ENCODE data around the gene CFAP43. TPM values are rescaled to one million over a fixed set of nuclear protein-coding genes. Genes with fewer than 3 reads are reported as not detected.
"Not testable (repeated sequence)": the region's sequence is repeated elsewhere in the genome, so short reads cannot be mapped to it uniquely, and the experiment has no call there.

CFAP43 gene
- total and polyA plus RNA-seq, 2 experiments from 2014 or later: 0.57 to 0.83 TPM

GRCh38 chr10:104243512-104243911, 11.3 kb upstream of the CFAP43 start:
- Histone ChIP-seq H2AFZ (no peak overlapping the region), H3K4me3 (no peak overlapping the region), H4K20me1 (ENCODE audit: insufficient read depth, poor library complexity, severe bottlenecking) (no peaks in the 10 kb centered on the region), H3K9me2 (replicated peaks; ENCODE audit: insufficient read depth) (no peaks in the 10 kb centered on the region), H3K36me3 (replicated peaks; ENCODE audit: insufficient read depth, low read depth) (no peaks in the 10 kb centered on the region), H3K27me3 (no peaks in the 10 kb centered on the region), H3K79me2 (no peaks in the 10 kb centered on the region), H3K27ac (peak overlapping the region; percentile 74), H3K4me2 (no peak overlapping the region), H3K9me3 (ENCODE audit: low read depth) (no peaks in the 10 kb centered on the region), H3K4me1 (ENCODE audit: insufficient read depth) (peaks cover 6% of the 10 kb centered on the region)
- no peak for TF ChIP-seq EZH2 (IDR thresholded peaks at IDR 0.05; ENCODE audit: borderline replicate concordance)
- 70% methylated on average over 5 of the region's 5 CpGs for WGBS (ENCODE audit: low lambda C conversion rate, missing lambda C conversion rate)
- no peak for DNase-seq (ENCODE audit: low spot score)

GRCh38 chr10:104243009-104243408, 10.8 kb upstream of the CFAP43 start:
- DNase-seq (ENCODE audit: low spot score): peak; percentile 20
- H3K36me3 ChIP-seq (replicated peaks; ENCODE audit: insufficient read depth, low read depth); H3K4me1 ChIP-seq (ENCODE audit: insufficient read depth); H3K4me2 ChIP-seq; H3K9me2 ChIP-seq (replicated peaks; ENCODE audit: insufficient read depth); H2AFZ ChIP-seq; H3K79me2 ChIP-seq; H3K9me3 ChIP-seq (ENCODE audit: low read depth); H4K20me1 ChIP-seq (ENCODE audit: insufficient read depth, poor library complexity, severe bottlenecking); H3K27me3 ChIP-seq; H3K4me3 ChIP-seq: not testable (repeated sequence)
- peak overlapping the region; percentile 74 for H3K27ac ChIP-seq
- whole genome bisulfite sequencing (ENCODE audit: low lambda C conversion rate, missing lambda C conversion rate): 77% methylated on average over 3 of the region's 3 CpGs

- Histone ChIP-seq H4K20me1 (ENCODE audit: insufficient read depth, poor library complexity, severe bottlenecking) (no peaks in the 10 kb centered on the region), H3K27me3 (no peaks in the 10 kb centered on the region), H3K4me1 (ENCODE audit: insufficient read depth) (peaks cover 6% of the 10 kb centered on the region), H3K9me2 (replicated peaks; ENCODE audit: insufficient read depth) (no peaks in the 10 kb centered on the region), H3K4me2 (no peak overlapping the region), H3K4me3 (no peak overlapping the region), H3K9me3 (ENCODE audit: low read depth) (no peaks in the 10 kb centered on the region), H3K79me2 (no peaks in the 10 kb centered on the region), H3K27ac (peak overlapping the region; percentile 38), H3K36me3 (replicated peaks; ENCODE audit: insufficient read depth, low read depth) (no peaks in the 10 kb centered on the region), H2AFZ (no peak overlapping the region)
- no peak for DNase-seq (ENCODE audit: low spot score)
- TF ChIP-seq EZH2phosphoT487 (IDR thresholded peaks at IDR 0.05; ENCODE audit: low read depth, severe bottlenecking, unreplicated experiment): no peak
Observed at GRCh38 chr10:104242545-104242944, 10.4 kb upstream of the CFAP43 start.

- H2AFZ ChIP-seq: no peak overlapping the region
- no peaks in the 10 kb centered on the region for H4K20me1 ChIP-seq (ENCODE audit: insufficient read depth, poor library complexity, severe bottlenecking)
- no peak overlapping the region for H3K4me3 ChIP-seq
- 82% methylated on average over 2 of the region's 2 CpGs for WGBS (ENCODE audit: low lambda C conversion rate, missing lambda C conversion rate)
- H3K9me3 ChIP-seq (ENCODE audit: low read depth): no peaks in the 10 kb centered on the region
- TF ChIP-seq CTCF (IDR thresholded peaks at IDR 0.05; ENCODE audit: poor library complexity): no peak
- TF ChIP-seq EZH2 (IDR thresholded peaks at IDR 0.05; ENCODE audit: borderline replicate concordance): no peak
- no peak for TF ChIP-seq EZH2phosphoT487 (IDR thresholded peaks at IDR 0.05; ENCODE audit: low read depth, severe bottlenecking, unreplicated experiment)
- DNase-seq (ENCODE audit: low spot score): no peak
- H3K79me2 ChIP-seq: no peaks in the 10 kb centered on the region
- H3K9me2 ChIP-seq (replicated peaks; ENCODE audit: insufficient read depth): no peaks in the 10 kb centered on the region
- no peak overlapping the region for H3K27ac ChIP-seq
- H3K36me3 ChIP-seq (replicated peaks; ENCODE audit: insufficient read depth, low read depth): no peaks in the 10 kb centered on the region
- H3K4me1 ChIP-seq (ENCODE audit: insufficient read depth): peaks cover 6% of the 10 kb centered on the region
- no peak overlapping the region for H3K4me2 ChIP-seq
- H3K27me3 ChIP-seq: no peaks in the 10 kb centered on the region
Observed at GRCh38 chr10:104240078-104240477, 7.9 kb upstream of the CFAP43 start.

GRCh38 chr10:104235801-104236200, 3.6 kb upstream of the CFAP43 start:
- Histone ChIP-seq H3K4me3 (no peak overlapping the region), H3K9me2 (replicated peaks; ENCODE audit: insufficient read depth) (no peaks in the 10 kb centered on the region), H4K20me1 (ENCODE audit: insufficient read depth, poor library complexity, severe bottlenecking) (no peaks in the 10 kb centered on the region), H3K9me3 (ENCODE audit: low read depth) (no peaks in the 10 kb centered on the region), H3K4me2 (no peak overlapping the region), H3K4me1 (ENCODE audit: insufficient read depth) (no peaks in the 10 kb centered on the region), H3K27me3 (no peaks in the 10 kb centered on the region), H3K36me3 (replicated peaks; ENCODE audit: insufficient read depth, low read depth) (no peaks in the 10 kb centered on the region), H3K79me2 (no peaks in the 10 kb centered on the region), H3K27ac (no peak overlapping the region), H2AFZ (no peak overlapping the region)
- DNase-seq (ENCODE audit: low spot score): no peak
- TF ChIP-seq EZH2phosphoT487 (IDR thresholded peaks at IDR 0.05; ENCODE audit: low read depth, severe bottlenecking, unreplicated experiment) (no peak), CTCF (IDR thresholded peaks at IDR 0.05; ENCODE audit: poor library complexity) (no peak), EZH2 (IDR thresholded peaks at IDR 0.05; ENCODE audit: borderline replicate concordance) (no peak)
- WGBS (ENCODE audit: low lambda C conversion rate, missing lambda C conversion rate): 88% methylated on average over 3 of the region's 3 CpGs

Data from hepatocyte (in vitro differentiated cells).